Heart right ventricle (tissue), 16 donors: ENCODE data around the gene KRR1. TPM values are rescaled to one million over a fixed set of nuclear protein-coding genes. Genes with fewer than 3 reads are reported as not detected.
A peak's percentile ranks its signal among the peaks of the same experiment; 100 is the strongest.

Experiments
- ATAC-seq, 8 donors: fragments of 200-7000 bp; cut with Tn5 transposase; one replicate each; pipeline ENCODE4 v1.9.1; 2020; ENCODE audit warnings: mild to moderate bottlenecking in 8 of 8, moderate library complexity in 8 of 8, moderate number of reproducible peaks in 1 of 8
- DNase-seq, 2 donors: peaks; one replicate each; pipeline ENCODE4 v3.0.0-alpha.2; 2020
- H3K27ac ChIP-seq, 10 donors: fragments of 200-600 bp; sonication (generic) in 2 of 10; one replicate each; pipeline versions ENCODE4 v1.5.0 to v1.8.0; 2020 to 2022; ENCODE audit warnings: mild to moderate bottlenecking in 3 of 10
- H3K27me3 ChIP-seq, 7 donors: fragments of 200-600 bp; one replicate each; pipeline ENCODE4 v1.8.0; 2021 to 2022; ENCODE audit warnings: mild to moderate bottlenecking in 2 of 7
- H3K36me3 ChIP-seq, 9 donors: fragments of 200-600 bp; sonication (generic) in 1 of 9; one replicate each; pipeline versions ENCODE4 v1.5.0 to v1.8.0; 2020 to 2022; ENCODE audit warnings: mild to moderate bottlenecking in 2 of 9
- H3K4me1 ChIP-seq, 9 donors: fragments of 200-600 bp; sonication (generic) in 1 of 9; one replicate each; pipeline versions ENCODE4 v1.5.0 to v1.8.0; 2020 to 2022; ENCODE audit warnings: mild to moderate bottlenecking in 4 of 9
- H3K4me3 ChIP-seq, 10 donors: fragments of 200-600 bp; sonication (generic) in 2 of 10; one replicate each; pipeline versions ENCODE4 v1.5.0 to v1.8.0; 2020 to 2022; ENCODE audit warnings: mild to moderate bottlenecking in 7 of 10, moderate library complexity in 2 of 10
- H3K9me3 ChIP-seq, 11 donors: fragments of 200-600 bp in 10 of 11; sonication (generic) in 2 of 11; one replicate each; pipeline versions ENCODE4 v1.5.0 to v1.8.0; 2013 to 2022; ENCODE audit warnings: mild to moderate bottlenecking in 2 of 11, control low read depth in 1 of 11, moderate library complexity in 1 of 11
- CTCF ChIP-seq, 9 donors: fragments of 200-600 bp; sonication (generic) in 2 of 9; IDR thresholded peaks; one replicate each; pipeline versions ENCODE4 v1.5.0 to v1.8.0; 2021 to 2022; ENCODE audit warnings: antibody characterized with exemption in 9 of 9, mild to moderate bottlenecking in 5 of 9, moderate library complexity in 1 of 9
- WGBS, 2 donors: extraction: QIAGEN DNeasy Blood & Tissue Kit; methylation state at CpG; one replicate each; pipeline ENCODE4 v1.1.7; 2013; ENCODE audit warnings: inconsistent platforms in 1 of 2; 5-methylcytosine and 5-hydroxymethylcytosine counted together
- intact Hi-C, 10 donors: fragments of 100-400 bp; cut with DNase I; formaldehyde crosslinking; loops; one replicate each; pipeline versions ENCODE4 v1.11.1 to v1.14.2; 2022
- polyA plus RNA-seq, 2 donors: library from polyadenylated mRNA; stranded (reverse); fragments of 200-250 nt; gene quantifications; one replicate each; pipeline ENCODE4 v1.2.3, GENCODE V29; 2013
- total RNA-seq, 10 donors: library from RNA; stranded (reverse); fragmentation: NEBNext Ultra II Directional in 3 of 10; extraction: Animal tissue kit (Norgen Biotek cat#: 25700) in 3 of 10; gene quantifications; one replicate each; pipeline versions ENCODE4 v1.2.1 to v1.2.4, GENCODE V29; 2021 to 2023
- donor health status: Arrhythmogenic right ventricular cardiomyopathy.
- donor health status: ischemic (EF 13 %, LVEDD 7.1; RV severe dilation, severe dysfunction).
- donor health status: healthy with polysubstance abuse.
- donor health status: DM: no; HTN: yes; CAD: no.
- donor health status: DM: no; HTN: no; CAD: no.
- donor health status: ischemic (EF 25% LVEDD 6.9; RV normal size, moderate dysfunction).
- donor health status: ischemic (EF 25% LVEDD 5.7; RV mildly dilated, moderate dysfunction).
- donor health status: healthy.
- donor health status: DM: yes; HTN: yes; CAD: no.
- donor health status: Ischemic cardiomyopathy.
- donor health status: ischemic (EF 35%, LVEDD 5.7; RV mildly dilated, moderate dysfunction).
- donor health status: nonischemic (EF 11% LVEDD 7.7; RV severe dilation, severe dysfunction).
- donor health status: DM: yes; HTN: yes; CAD: no.
- donor health status: PGD.
- donor health status: ischemic (EF 29% LVEDD 5.4; RV normal size, mild dysfunction).
- donor health status: nonischemic (EF 23%, LVEDD 6.1; RV moderate dilation, normal function).

The KRR1 gene
- total and polyA plus RNA-seq, 12 donors: 8.9 to 44.2 (median 32.6) TPM

DNA sequence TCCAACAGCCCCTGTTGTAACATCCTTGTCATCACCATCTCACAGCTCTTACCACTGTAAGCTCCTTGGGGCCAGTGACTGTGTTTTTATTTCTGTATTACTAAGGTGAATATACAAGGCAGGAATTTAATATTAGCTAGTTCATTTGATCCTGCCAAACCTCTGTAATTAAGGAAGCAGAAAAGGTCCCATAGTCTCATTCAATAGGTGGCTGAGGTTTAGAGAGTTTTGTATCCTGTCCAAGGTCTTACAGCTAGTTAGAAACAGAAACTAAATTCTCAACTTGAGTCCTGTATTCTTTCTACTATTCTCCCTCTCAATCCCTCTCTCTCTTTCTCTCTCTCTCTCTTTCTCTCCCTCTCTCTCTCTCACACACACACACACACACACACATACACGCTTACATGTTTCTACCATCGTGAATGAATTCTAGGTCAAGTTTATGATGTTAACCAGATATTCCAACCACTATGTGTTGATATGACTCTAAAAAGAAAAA is 31.4 kb downstream of the KRR1 start:
- no peaks in the 10 kb centered on the region for H3K9me3 ChIP-seq
- ATAC-seq: peak in 6 of 8 donors; percentile 21 to 50 (median 36)
- intact Hi-C loops: loop anchor here in 4 of 10 donors (5.0 to 10.0 kb wide), 4 partner anchors 85 to 785 kb away; partner anchors contain the start of genes GLIPR1L2 (in 3 of the 4), CAPS2 (in 2 of the 4) and GLIPR1L1 (in 2 of the 4)
- peaks cover 0 to 69% (median 0%) of the 10 kb centered on the region in 9 donors for H3K4me1 ChIP-seq
- peak overlapping the region in 8 of 10 donors; percentile 23 to 89 (median 58) for H3K27ac ChIP-seq
- DNase-seq: no peak
- no peaks in the 10 kb centered on the region for H3K27me3 ChIP-seq
- peak overlapping the region in 9 of 10 donors; percentile 24 to 58 (median 48) for H3K4me3 ChIP-seq
- no peak for TF ChIP-seq CTCF (IDR thresholded peaks at IDR 0.05)
- no peaks in the 10 kb centered on the region for H3K36me3 ChIP-seq
- 16 to 40% methylated on average over 2 of the region's 2 CpGs for WGBS, 2 donors

DNA sequence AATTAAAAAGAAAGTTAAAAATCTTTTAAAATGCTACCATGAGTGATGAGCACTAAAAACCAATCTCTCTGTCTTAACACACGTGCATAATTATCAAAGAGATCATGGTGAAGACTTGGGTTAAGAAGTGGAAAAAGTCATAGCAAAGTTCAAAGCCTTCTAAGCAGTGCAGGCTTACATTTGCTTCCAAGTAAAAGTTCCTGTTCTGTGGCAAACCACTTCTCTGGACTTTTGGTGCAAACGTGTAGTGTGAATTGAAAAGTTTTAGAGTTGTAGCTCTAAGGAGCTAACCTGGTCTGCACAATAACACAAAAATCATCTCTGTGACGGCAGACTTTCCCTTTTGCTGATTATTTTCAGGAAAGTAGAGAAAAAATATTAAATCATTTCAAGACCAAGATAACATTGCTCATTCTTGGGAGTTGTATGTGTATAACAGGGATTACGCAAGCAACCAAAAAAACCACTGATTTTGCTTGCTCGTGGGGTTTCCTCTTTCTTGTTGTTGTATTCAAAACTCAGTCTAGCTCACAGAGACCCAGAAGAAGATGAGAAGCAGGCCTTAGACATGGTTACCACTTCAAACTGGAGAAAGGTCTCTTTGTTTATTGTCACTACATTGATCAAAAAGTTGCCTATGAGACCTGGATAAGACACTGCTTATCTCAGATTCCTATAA is 33.2 kb downstream of the KRR1 start:
- no peak for TF ChIP-seq CTCF (IDR thresholded peaks at IDR 0.05)
- intact Hi-C loops: loop anchor here in 1 of 10 donors (1.0 kb wide), 1 partner anchor 30 kb away; no protein-coding TSS in a partner anchor
- H3K4me1 ChIP-seq: peaks cover 0 to 52% (median 0%) of the 10 kb centered on the region in 9 donors
- H3K27ac ChIP-seq: peak overlapping the region in 3 of 10 donors; percentile 0 to 89 (median 59)
- no peaks in the 10 kb centered on the region for H3K9me3 ChIP-seq
- H3K4me3 ChIP-seq: no peak overlapping the region
- H3K36me3 ChIP-seq: no peaks in the 10 kb centered on the region
- 65 to 70% methylated on average over 5 of the region's 5 CpGs for WGBS, 2 donors
- no peaks in the 10 kb centered on the region for H3K27me3 ChIP-seq
- ATAC-seq (peak in 2 of 8 donors; percentile 35 to 36), DNase-seq (no peak)

GRCh38 chr12:75477137-75477536 is 34.3 kb downstream of the KRR1 start:
- WGBS, 2 donors: 76 to 85% methylated on average over 2 of the region's 2 CpGs
- intact Hi-C loops: no loop called here

DNA sequence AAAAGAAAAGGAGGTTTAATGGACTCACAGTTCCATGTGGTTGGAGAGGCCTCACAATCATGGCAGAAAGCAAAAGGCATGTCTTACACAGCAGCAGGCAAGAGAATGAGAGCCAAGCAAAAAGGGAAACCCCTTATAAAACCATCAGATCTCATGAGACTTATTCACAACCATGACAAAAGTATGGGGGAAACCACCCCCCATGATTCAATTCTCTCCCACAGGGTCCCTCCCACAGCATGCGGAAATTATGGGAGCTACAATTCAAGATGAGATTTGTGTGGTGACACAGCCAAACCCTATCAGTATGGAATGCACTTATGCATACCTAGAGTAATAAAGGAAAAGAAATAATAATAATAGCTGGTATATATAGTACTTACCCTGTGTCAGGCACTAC is 35.3 kb downstream of the KRR1 start:
- Histone ChIP-seq H3K4me1 (peaks cover 0 to 54% (median 0%) of the 10 kb centered on the region in 9 donors), H3K4me3 (no peak overlapping the region), H3K27me3 (no peaks in the 10 kb centered on the region), H3K9me3 (no peaks in the 10 kb centered on the region), H3K36me3 (no peaks in the 10 kb centered on the region), H3K27ac (no peak overlapping the region)
- 90 to 97% methylated on average over 1 of the region's 1 CpG for WGBS, 2 donors
- ATAC-seq (no peak), DNase-seq (no peak)
- intact Hi-C loops: no loop called here
- TF ChIP-seq CTCF (IDR thresholded peaks at IDR 0.05): no peak

More at GRCh38 chr12:75477137-75477536, 34.3 kb downstream of the KRR1 start:
- no peaks in the 10 kb centered on the region for H3K36me3 ChIP-seq
- DNase-seq: no peak
- no peak for ATAC-seq
- no peak for TF ChIP-seq CTCF (IDR thresholded peaks at IDR 0.05)
- no peak overlapping the region for H3K27ac ChIP-seq
- H3K4me3 ChIP-seq: no peak overlapping the region
- no peaks in the 10 kb centered on the region for H3K27me3 ChIP-seq
- peaks cover 0 to 50% (median 0%) of the 10 kb centered on the region in 9 donors for H3K4me1 ChIP-seq
- H3K9me3 ChIP-seq: no peaks in the 10 kb centered on the region
